Prostate gland (tissue), 1 donor: ENCODE data around the gene NKX2-1.

Experiments
- POLR2A ChIP-seq: fragments of 450-650 bp; IDR thresholded peaks from one replicate; pipeline ENCODE4 v1.6.1; 2016; ENCODE audit warnings: antibody characterized with exemption, mild to moderate bottlenecking
- POLR2AphosphoS5 ChIP-seq: sonication (generic); formaldehyde crosslinking; IDR thresholded peaks from one replicate; pipeline ENCODE4 v1.6.1; 2017; ENCODE audit warnings: antibody characterized with exemption

DNA sequence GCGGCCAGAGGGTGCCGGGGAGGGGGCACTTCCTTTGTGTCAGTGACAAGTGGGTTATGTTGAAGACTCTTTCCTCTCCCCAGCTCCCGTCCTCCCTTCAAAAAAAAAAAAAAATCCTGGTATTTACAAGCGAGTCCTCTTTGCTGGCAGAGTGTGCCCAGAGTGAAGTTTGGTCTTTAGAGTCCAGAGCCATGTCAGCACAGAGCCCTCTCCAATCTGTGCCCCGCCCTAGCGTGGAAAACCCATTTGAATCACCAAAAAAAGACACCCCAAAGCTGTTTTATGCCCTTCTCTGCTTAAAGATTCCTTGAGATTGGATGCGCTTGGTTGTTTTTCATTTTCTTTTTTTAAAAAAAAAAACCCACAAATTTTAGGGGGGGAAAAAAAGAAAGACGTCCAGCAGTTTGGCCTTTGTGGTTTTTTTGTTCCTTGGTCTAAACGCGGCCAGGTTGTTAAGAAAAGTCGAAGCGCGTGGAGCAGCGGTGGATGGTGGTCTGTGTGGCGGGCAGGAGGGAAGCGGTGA, 3.3 kb downstream of the NKX2-1 start:
- TF ChIP-seq POLR2AphosphoS5: no peak
- no peak for TF ChIP-seq POLR2A
